Neuronal stem cell (in vitro differentiated cells): Measurements from ENCODE around the gene ADARB1.

Experiments used
- DNase-seq: peaks from one replicate; pipeline ENCODE4 v3.0.0-alpha.2; 2013; ENCODE audit warnings: low spot score
- H2AFZ ChIP-seq: one replicate; pipeline ENCODE4 v1.6.1; 2013; ENCODE audit warnings: mild to moderate bottlenecking, low read length, inconsistent platforms
- H2AK5ac ChIP-seq: 2 replicates; pipeline ENCODE4 v1.6.1; 2013; ENCODE audit warnings: low read depth, mild to moderate bottlenecking, inconsistent platforms, low read length, moderate library complexity, mixed read lengths
- H2BK120ac ChIP-seq: 2 replicates; pipeline ENCODE4 v1.6.1; 2013; ENCODE audit warnings: low read depth, mild to moderate bottlenecking, inconsistent platforms, low read length, moderate library complexity, mixed read lengths
- H2BK12ac ChIP-seq: one replicate; pipeline ENCODE4 v1.6.1; 2013; ENCODE audit warnings: low read length, inconsistent platforms
- H2BK15ac ChIP-seq: 2 replicates; pipeline ENCODE4 v1.6.1; 2013; ENCODE audit warnings: mild to moderate bottlenecking, low read length, inconsistent platforms, mixed read lengths
- H2BK5ac ChIP-seq: one replicate; pipeline ENCODE4 v1.6.1; 2013; ENCODE audit warnings: inconsistent platforms, mild to moderate bottlenecking, low read length, moderate library complexity
- H3K14ac ChIP-seq: one replicate; pipeline ENCODE4 v1.6.1; 2013; ENCODE audit warnings: low read length, inconsistent platforms
- H3K18ac ChIP-seq: 2 replicates; pipeline ENCODE4 v1.6.1; 2013; ENCODE audit warnings: low read length, inconsistent platforms
- H3K23ac ChIP-seq: 2 replicates; pipeline ENCODE4 v1.6.1; 2013; ENCODE audit warnings: low read depth, mild to moderate bottlenecking, mixed read lengths, low read length, inconsistent platforms; ENCODE audit not compliant: poor library complexity
- H3K27ac ChIP-seq: replicated peaks from 3 replicates; pipeline ENCODE4 v1.5.1; 2013; ENCODE audit warnings: low read length, inconsistent platforms
- H3K27me3 ChIP-seq, 3 experiments: 2 replicates each; pipeline ENCODE4 v1.6.1; 2013; ENCODE audit warnings: low read length in 3 of 3, mild to moderate bottlenecking in 2 of 3, inconsistent platforms in 1 of 3, low read depth in 1 of 3, mixed read lengths in 1 of 3, moderate library complexity in 1 of 3; ENCODE audit not compliant: control insufficient read depth in 3 of 3, insufficient read depth in 3 of 3
- H3K36me3 ChIP-seq, 2 donors: replicated peaks in 1 of 2; 2 replicates each; pipeline ENCODE4 v1.6.1; 2013; ENCODE audit warnings: low read length in 2 of 2; ENCODE audit not compliant: control insufficient read depth in 2 of 2, insufficient read depth in 2 of 2
- H3K4ac ChIP-seq: 2 replicates; pipeline ENCODE4 v1.6.1; 2013; ENCODE audit warnings: inconsistent platforms, mild to moderate bottlenecking, low read length, moderate library complexity
- H3K4me1 ChIP-seq, 2 donors: 1 replicate in 1 of 2; 2 replicates in 1 of 2; pipeline ENCODE4 v1.6.1; 2013; ENCODE audit warnings: low read length in 2 of 2, low read depth in 1 of 2; ENCODE audit not compliant: control insufficient read depth in 2 of 2, insufficient read depth in 1 of 2
- H3K4me2 ChIP-seq: one replicate; pipeline ENCODE4 v1.6.1; 2013; ENCODE audit warnings: mild to moderate bottlenecking, low read length, inconsistent platforms; ENCODE audit not compliant: insufficient read depth, poor library complexity, severe bottlenecking
- H3K4me3 ChIP-seq, 2 donors: 2 replicates each; pipeline ENCODE4 v1.5.1; 2013; ENCODE audit warnings: low read length in 2 of 2, mild to moderate bottlenecking in 2 of 2, inconsistent platforms in 1 of 2, moderate library complexity in 1 of 2
- H3K79me1 ChIP-seq: one replicate; pipeline ENCODE4 v1.6.1; 2013; ENCODE audit warnings: low read depth, mild to moderate bottlenecking, inconsistent platforms, low read length, moderate library complexity
- H3K9ac ChIP-seq: one replicate; pipeline ENCODE4 v1.6.1; 2013; ENCODE audit warnings: mild to moderate bottlenecking, low read depth, low read length, inconsistent platforms; ENCODE audit not compliant: poor library complexity
- H3K9me3 ChIP-seq, 2 donors: replicated peaks in 1 of 2; 2 replicates each; pipeline versions ENCODE3 to v1.6.1; 2013; ENCODE audit warnings: low read length in 2 of 2, mild to moderate bottlenecking in 2 of 2, inconsistent platforms in 1 of 2, low read depth in 1 of 2, mixed read lengths in 1 of 2, moderate library complexity in 1 of 2; ENCODE audit not compliant: control insufficient read depth in 2 of 2, insufficient read depth in 1 of 2
- H4K8ac ChIP-seq: one replicate; pipeline ENCODE4 v1.6.1; 2013; ENCODE audit warnings: low read depth, mild to moderate bottlenecking, inconsistent platforms, low read length, moderate library complexity
- H4K91ac ChIP-seq: one replicate; pipeline ENCODE4 v1.6.1; 2013; ENCODE audit warnings: low read length, low read depth, mild to moderate bottlenecking, inconsistent platforms; ENCODE audit not compliant: poor library complexity
- WGBS, 2 donors: extraction: QIAGEN DNeasy Blood & Tissue Kit; methylation state at CpG; one replicate each; pipeline ENCODE4 v1.1.7; 2013; ENCODE audit warnings: missing lambda C conversion rate in 2 of 2, mixed read lengths in 1 of 2; ENCODE audit not compliant: insufficient read length in 2 of 2, insufficient replicate concordance in 1 of 2; ENCODE audit errors: extremely low coverage in 2 of 2; 5-methylcytosine and 5-hydroxymethylcytosine counted together

ADARB1 gene

GRCh38 chr21:45192332-45192731 lies 118.0 kb downstream of the ADARB1 start:
- Histone ChIP-seq H3K4ac (no peak overlapping the region), H2BK12ac (no peak overlapping the region), H2AK5ac (no peak overlapping the region), H2AFZ (no peak overlapping the region), H3K27ac (no peak overlapping the region), H3K36me3 (no peaks in the 10 kb centered on the region), H4K91ac (no peak overlapping the region), H2BK15ac (no peak overlapping the region), H3K18ac (no peak overlapping the region), H3K79me1 (no peaks in the 10 kb centered on the region), H3K4me2 (no peak overlapping the region), H3K4me1 (no peaks in the 10 kb centered on the region), H2BK120ac (no peak overlapping the region), H3K23ac (no peak overlapping the region), H2BK5ac (no peak overlapping the region), H4K8ac (no peak overlapping the region), H3K14ac (no peak overlapping the region), H3K27me3 (no peaks in the 10 kb centered on the region), H3K9ac (no peak overlapping the region), H3K9me3 (peaks cover 0 to 22% of the 10 kb centered on the region in 2 donors), H3K4me3 (no peak overlapping the region)
- no CpG with 5 or more reads among the region's 3 CpGs for WGBS, 2 donors
- no peak for DNase-seq

- Histone ChIP-seq H3K27ac (no peak overlapping the region), H2AK5ac (no peak overlapping the region), H3K4me1 (no peaks in the 10 kb centered on the region), H3K9ac (no peak overlapping the region), H3K23ac (no peak overlapping the region), H3K27me3 (no peaks in the 10 kb centered on the region), H3K4me2 (no peak overlapping the region), H3K4me3 (no peak overlapping the region), H3K18ac (no peak overlapping the region), H2BK5ac (no peak overlapping the region), H2BK15ac (no peak overlapping the region), H3K4ac (no peak overlapping the region), H2BK12ac (no peak overlapping the region), H3K79me1 (no peaks in the 10 kb centered on the region), H2BK120ac (no peak overlapping the region), H3K36me3 (peaks cover 0 to 2% of the 10 kb centered on the region in 2 donors), H4K91ac (no peak overlapping the region), H4K8ac (no peak overlapping the region), H3K9me3 (no peaks in the 10 kb centered on the region), H2AFZ (no peak overlapping the region), H3K14ac (no peak overlapping the region)
- no CpG with 5 or more reads among the region's 5 CpGs for WGBS, 2 donors
- DNase-seq, result no peak
These were observed 122.2 kb downstream of the ADARB1 start for GRCh38 chr21:45196620-45197019.

- no peak overlapping the region for H2BK15ac ChIP-seq
- no CpG with 5 or more reads among the region's 7 CpGs for WGBS, 2 donors
These were observed 124.8 kb downstream of the ADARB1 start for GRCh38 chr21:45199201-45199600.

GRCh38 chr21:45200031-45200430 lies 125.7 kb downstream of the ADARB1 start:
- no peak overlapping the region for H3K9ac ChIP-seq
- no peak overlapping the region for H3K27ac ChIP-seq
- no peak overlapping the region for H3K4me3 ChIP-seq
- H3K79me1 ChIP-seq, result no peaks in the 10 kb centered on the region
- H3K18ac ChIP-seq, result peak overlapping the region; percentile 18
- H2AFZ ChIP-seq, result no peak overlapping the region
- H2BK15ac ChIP-seq, result no peak overlapping the region
- no peak overlapping the region for H2BK5ac ChIP-seq
- no peak overlapping the region for H4K8ac ChIP-seq
- no peaks in the 10 kb centered on the region for H3K9me3 ChIP-seq
- H3K4me1 ChIP-seq, result no peaks in the 10 kb centered on the region
- H3K23ac ChIP-seq, result no peak overlapping the region
- no peak for DNase-seq
- peaks cover 0 to 2% of the 10 kb centered on the region in 2 donors for H3K36me3 ChIP-seq
- H3K4me2 ChIP-seq, result no peak overlapping the region
- no CpG with 5 or more reads among the region's 8 CpGs for WGBS, 2 donors
- no peak overlapping the region for H4K91ac ChIP-seq
- H2BK12ac ChIP-seq, result no peak overlapping the region
- no peak overlapping the region for H2AK5ac ChIP-seq
- H3K27me3 ChIP-seq, result no peaks in the 10 kb centered on the region
- no peak overlapping the region for H3K4ac ChIP-seq
- peak overlapping the region; percentile 11 for H3K14ac ChIP-seq
- H2BK120ac ChIP-seq, result no peak overlapping the region

More at GRCh38 chr21:45199201-45199600, 124.8 kb downstream of the ADARB1 start:
- Histone ChIP-seq H2AK5ac (no peak overlapping the region), H3K14ac (no peak overlapping the region), H3K4me1 (no peaks in the 10 kb centered on the region), H3K27ac (no peak overlapping the region), H3K4me2 (no peak overlapping the region), H2BK5ac (no peak overlapping the region), H3K18ac (no peak overlapping the region), H2AFZ (no peak overlapping the region), H4K91ac (no peak overlapping the region), H3K36me3 (peaks cover 0 to 2% of the 10 kb centered on the region in 2 donors), H3K9me3 (no peaks in the 10 kb centered on the region), H3K27me3 (no peaks in the 10 kb centered on the region), H3K79me1 (no peaks in the 10 kb centered on the region), H3K4ac (no peak overlapping the region), H2BK12ac (no peak overlapping the region), H3K23ac (no peak overlapping the region), H3K4me3 (no peak overlapping the region), H4K8ac (no peak overlapping the region), H3K9ac (no peak overlapping the region), H2BK120ac (no peak overlapping the region)
- DNase-seq, result no peak
